Fibroblast of mammary gland (primary cell): ENCODE results near the gene ELK1.
"Not testable (repeated sequence)": the region's sequence is repeated elsewhere in the genome, so short reads cannot be mapped to it uniquely, and the experiment has no call there.

ENCODE experiments used
- DNase-seq: peaks from one replicate; pipeline ENCODE4 v3.0.0-alpha.2; 2010; ENCODE audit warnings: low read depth
- H3K4me3 ChIP-seq: 2 replicates; pipeline ENCODE4 v1.5.1; 2011; ENCODE audit warnings: low read depth, mild to moderate bottlenecking, low read length, moderate library complexity; ENCODE audit not compliant: control insufficient read depth
- TF ChIP-seq, protein P1 (sequence below): conservative IDR thresholded peaks from 2 replicates; pipeline ENCODE4 v1.5.1; 2011; ENCODE audit warnings: low read depth, low read length, inconsistent platforms; ENCODE audit not compliant: control insufficient read depth, insufficient read depth

The ELK1 gene

DNA sequence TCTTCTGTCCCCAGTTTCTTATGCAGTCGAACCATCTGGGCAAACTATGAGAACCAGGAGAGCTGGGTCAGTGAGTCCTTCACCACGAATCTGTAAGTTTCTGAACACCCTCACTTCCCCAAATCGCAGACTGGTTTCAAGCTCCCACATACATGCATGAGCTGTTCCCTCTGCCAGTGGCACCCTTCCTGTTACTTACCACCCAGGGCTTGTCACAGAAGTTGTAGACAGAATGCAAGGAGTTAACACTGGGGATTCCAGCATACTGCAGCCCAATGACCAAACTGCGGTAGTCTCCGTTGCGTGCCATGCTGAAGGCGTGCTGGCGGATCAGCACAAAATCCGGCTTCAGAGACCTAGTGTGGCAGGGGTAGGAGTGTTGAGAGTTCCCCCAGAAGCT is 45.3 kb downstream of the ELK1 start:
- TF ChIP-seq, protein P1, sequence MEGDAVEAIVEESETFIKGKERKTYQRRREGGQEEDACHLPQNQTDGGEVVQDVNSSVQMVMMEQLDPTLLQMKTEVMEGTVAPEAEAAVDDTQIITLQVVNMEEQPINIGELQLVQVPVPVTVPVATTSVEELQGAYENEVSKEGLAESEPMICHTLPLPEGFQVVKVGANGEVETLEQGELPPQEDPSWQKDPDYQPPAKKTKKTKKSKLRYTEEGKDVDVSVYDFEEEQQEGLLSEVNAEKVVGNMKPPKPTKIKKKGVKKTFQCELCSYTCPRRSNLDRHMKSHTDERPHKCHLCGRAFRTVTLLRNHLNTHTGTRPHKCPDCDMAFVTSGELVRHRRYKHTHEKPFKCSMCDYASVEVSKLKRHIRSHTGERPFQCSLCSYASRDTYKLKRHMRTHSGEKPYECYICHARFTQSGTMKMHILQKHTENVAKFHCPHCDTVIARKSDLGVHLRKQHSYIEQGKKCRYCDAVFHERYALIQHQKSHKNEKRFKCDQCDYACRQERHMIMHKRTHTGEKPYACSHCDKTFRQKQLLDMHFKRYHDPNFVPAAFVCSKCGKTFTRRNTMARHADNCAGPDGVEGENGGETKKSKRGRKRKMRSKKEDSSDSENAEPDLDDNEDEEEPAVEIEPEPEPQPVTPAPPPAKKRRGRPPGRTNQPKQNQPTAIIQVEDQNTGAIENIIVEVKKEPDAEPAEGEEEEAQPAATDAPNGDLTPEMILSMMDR: no peak
- DNase-seq: no peak
- H3K4me3 ChIP-seq: no peak overlapping the region

DNA sequence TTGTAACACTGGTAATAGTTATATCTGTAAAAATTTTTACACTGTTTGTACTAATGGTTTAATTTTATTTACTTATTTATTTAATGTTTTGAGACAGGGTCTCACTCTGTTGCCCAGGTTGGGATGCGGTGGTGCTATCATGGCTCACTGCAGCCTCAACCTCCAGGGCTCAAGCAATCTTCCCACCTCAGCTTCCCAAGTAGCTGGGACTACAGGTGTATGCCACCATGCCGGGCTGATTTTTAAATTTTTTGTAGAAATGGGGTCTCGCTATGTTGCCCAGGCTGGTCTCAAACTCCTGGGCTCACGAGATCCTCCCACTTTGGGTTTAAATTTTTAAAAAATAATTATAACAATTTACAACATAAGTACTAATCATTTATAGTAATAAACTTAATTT is 47.2 kb downstream of the ELK1 start:
- not testable (repeated sequence) for DNase-seq, H3K4me3 ChIP-seq

DNA sequence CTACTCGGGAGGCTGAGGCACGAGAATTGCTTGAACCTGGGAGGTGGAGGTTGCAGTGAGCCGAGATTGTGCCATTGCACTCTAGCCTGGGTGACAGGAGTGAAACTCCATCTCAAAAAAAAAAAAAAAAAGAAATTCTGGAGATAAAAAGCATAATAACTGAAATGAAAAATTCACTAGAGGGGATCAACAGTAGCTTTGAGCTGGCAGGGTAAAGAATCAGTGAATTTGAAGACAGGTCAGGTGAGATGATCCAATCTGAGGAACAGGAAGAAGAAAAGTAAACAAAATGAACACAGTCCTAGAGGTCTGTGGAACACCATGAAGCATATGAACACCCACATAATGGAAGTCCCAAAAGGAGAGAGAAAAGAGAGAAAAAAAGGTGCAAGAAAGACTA is 53.1 kb downstream of the ELK1 start:
- TF ChIP-seq, protein P1: no peak
- no peak overlapping the region for H3K4me3 ChIP-seq
- DNase-seq: no peak

DNA sequence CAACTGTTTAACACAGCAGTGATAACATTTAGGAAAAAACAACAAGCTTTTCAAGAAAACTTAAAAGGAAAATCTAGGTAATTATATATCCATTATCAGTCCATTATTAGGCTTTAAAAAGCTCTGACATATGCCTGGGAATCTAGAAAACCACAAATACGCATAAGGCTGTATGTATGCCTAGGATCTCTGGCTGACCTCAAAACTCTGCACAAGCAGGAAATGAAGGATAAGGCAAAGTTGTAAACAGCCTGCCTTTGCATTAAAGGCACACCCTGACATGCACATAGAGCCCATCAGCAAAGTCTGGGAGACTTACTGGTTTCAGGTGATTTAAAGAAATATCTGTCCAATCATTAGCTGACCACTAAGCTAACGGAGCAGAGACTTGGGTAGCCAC is 54.1 kb downstream of the ELK1 start:
- H3K4me3 ChIP-seq: no peak overlapping the region
- TF ChIP-seq, protein P1: no peak
- DNase-seq: peak; percentile 60

DNA sequence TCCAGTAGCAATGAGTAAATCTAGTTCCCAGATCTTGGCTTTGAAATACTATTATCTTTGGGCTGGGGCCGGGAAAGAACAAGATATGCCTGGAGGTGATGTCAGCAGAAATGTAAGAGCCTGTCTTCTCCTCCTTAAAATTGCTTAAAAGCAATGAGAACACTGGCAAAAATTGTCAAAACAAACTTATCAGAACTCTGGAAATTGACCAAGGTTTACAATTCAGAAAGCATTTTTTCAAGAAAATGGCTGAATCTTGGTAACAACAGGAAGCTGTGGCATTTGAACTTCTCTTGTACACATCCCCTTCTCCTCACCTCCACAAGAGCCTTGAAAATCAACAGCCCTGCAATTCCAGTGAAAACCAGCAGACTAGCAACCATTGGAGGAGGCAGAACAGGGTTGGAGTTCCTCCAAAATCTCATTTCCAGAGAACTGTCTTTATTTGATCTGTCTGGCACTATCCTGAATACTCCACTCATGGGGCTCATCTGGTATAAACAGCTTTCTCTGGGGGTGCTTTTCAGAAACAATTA is 54.6 kb downstream of the ELK1 start:
- DNase-seq: peak; percentile 85
- TF ChIP-seq, protein P1: no peak
- no peak overlapping the region for H3K4me3 ChIP-seq

DNA sequence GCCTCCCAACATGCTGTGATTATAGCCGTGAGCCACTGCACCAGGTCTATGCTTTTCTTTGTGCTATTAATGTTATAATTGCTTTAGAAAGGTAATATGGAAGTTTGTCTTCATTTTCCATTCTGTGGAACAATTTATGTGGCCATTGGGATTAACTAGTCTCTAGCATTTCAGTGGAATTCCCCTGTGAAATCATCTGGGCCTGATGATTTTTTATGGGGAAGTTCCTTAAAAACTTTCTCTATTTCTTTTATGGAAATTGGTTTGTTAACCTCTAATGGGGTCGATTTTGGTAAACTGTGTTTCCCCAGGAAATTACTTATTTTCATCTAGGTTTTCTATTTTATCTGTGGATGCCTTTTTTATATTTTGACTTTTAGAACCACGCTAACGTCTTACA is 56.8 kb downstream of the ELK1 start:
- DNase-seq: no peak
- TF ChIP-seq, protein P1: no peak

DNA sequence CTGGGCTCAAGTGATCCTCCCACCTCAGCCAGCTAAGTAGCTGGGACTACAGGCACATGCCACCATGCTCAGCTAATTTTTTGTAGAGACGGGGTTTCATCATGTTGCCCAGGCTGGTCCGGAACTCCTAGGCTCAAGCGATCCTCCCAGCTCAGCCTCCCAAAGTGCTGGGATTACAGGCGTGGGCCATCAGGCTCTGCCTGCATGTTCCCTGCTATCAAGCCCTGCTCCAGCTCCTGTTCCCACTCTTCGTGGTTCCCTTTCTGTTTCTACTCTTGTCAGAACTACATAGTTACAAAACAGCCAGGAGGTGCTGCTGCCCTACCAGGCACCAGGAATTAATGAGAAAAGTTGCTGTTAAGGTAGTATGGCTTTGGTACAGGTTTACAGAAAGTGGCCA is 59.4 kb downstream of the ELK1 start:
- DNase-seq: no peak
- TF ChIP-seq, protein P1: no peak
- H3K4me3 ChIP-seq: no peak overlapping the region

More for the DNA sequence above, 56.8 kb downstream of the ELK1 start:
- H3K4me3 ChIP-seq: no peak overlapping the region
